Endothelial cell (in vitro differentiated cells): ENCODE data around the gene FGF8. TPM values are rescaled to one million over a fixed set of nuclear protein-coding genes. Genes with fewer than 3 reads are reported as not detected.

Experiments used
- DNase-seq: peaks from one replicate; pipeline ENCODE4 v3.0.0; 2021; ENCODE audit warnings: low spot score
- H3K27ac Mint-ChIP-seq: one replicate; pipeline ENCODE4 v1.8.0; 2021; ENCODE audit warnings: mixed read lengths, inconsistent platforms; ENCODE audit not compliant: unreplicated experiment
- H3K27me3 Mint-ChIP-seq: one replicate; pipeline ENCODE4 v1.8.0; 2021; ENCODE audit warnings: mild to moderate bottlenecking, moderate library complexity, mixed read lengths, inconsistent platforms; ENCODE audit not compliant: unreplicated experiment
- H3K36me3 Mint-ChIP-seq: one replicate; pipeline ENCODE4 v1.8.0; 2021; ENCODE audit warnings: mild to moderate bottlenecking, low read depth, mixed read lengths, inconsistent platforms; ENCODE audit not compliant: unreplicated experiment
- H3K4me1 Mint-ChIP-seq: one replicate; pipeline ENCODE4 v1.8.0; 2021; ENCODE audit warnings: mild to moderate bottlenecking, mixed read lengths, inconsistent platforms; ENCODE audit not compliant: unreplicated experiment
- H3K4me3 Mint-ChIP-seq: one replicate; pipeline ENCODE4 v1.8.0; 2021; ENCODE audit warnings: mild to moderate bottlenecking, mixed read lengths, inconsistent platforms; ENCODE audit not compliant: unreplicated experiment
- H3K9me3 Mint-ChIP-seq: one replicate; pipeline ENCODE4 v1.8.0; 2021; ENCODE audit warnings: mixed read lengths, inconsistent platforms; ENCODE audit not compliant: unreplicated experiment
- CTCF ChIP-seq: fragments of 200-600 bp; sonication (generic); IDR thresholded peaks from one replicate; pipeline ENCODE4 v1.5.0; 2021; ENCODE audit warnings: antibody characterized with exemption; ENCODE audit not compliant: unreplicated experiment
- total RNA-seq: library from RNA; stranded (reverse); fragmentation: NEBNext Ultra II Directional; extraction: Animal tissue kit (Norgen Biotek cat#: 25700); gene quantifications from one replicate; pipeline ENCODE4 v1.2.1, GENCODE V29; 2021; ENCODE audit not compliant: unreplicated experiment

Gene FGF8
- total RNA-seq, 1 donor from 2014 or later, result 1.1 TPM

DNA sequence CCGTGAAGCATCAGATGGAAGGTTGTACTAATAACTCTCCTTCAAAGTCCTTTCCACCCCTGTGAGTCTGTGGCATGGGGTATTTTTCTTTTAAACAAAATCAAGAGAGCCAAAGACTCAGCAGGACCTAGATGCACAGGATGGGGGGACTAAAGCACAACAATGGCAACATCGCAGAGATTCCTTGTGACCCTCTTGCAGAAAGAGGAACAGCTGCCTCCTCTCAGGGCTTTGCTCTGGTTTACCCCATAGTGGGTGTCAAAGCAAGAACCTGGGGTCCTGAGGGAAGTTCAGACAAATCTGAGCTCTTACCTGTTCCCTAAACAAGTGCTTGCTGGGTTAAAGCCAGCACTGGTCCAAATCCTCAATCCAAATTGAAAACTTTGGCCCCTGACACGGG is 39.2 kb downstream of the FGF8 start:
- Mint-ChIP-seq H3K27ac (no peak overlapping the region), H3K4me3 (no peak overlapping the region), H3K36me3 (no peaks in the 10 kb centered on the region)

DNA sequence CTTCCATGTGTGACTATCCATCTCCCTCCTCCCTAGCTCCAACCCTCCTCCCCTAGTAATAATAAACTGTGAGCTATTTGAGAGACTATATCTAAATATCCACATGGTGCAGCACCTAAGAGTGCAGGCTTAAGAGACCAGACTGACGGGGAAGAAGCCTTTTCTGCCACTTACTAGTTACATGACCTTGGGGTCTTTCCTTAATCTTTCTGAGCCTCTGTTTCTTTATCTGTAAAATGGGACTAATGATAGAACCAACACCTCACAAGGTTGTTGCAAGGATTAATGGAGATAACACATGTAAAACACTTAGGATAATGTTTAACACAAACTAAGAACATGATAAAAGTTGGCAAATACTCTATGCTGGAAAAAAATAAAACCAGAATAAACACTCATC is 43.8 kb downstream of the FGF8 start:
- Mint-ChIP-seq H3K4me1 (peaks cover 4% of the 10 kb centered on the region), H3K4me3 (no peak overlapping the region), H3K9me3 (no peaks in the 10 kb centered on the region), H3K27ac (no peak overlapping the region), H3K36me3 (no peaks in the 10 kb centered on the region), H3K27me3 (no peaks in the 10 kb centered on the region)
- TF ChIP-seq CTCF, result no peak
- DNase-seq, result no peak

More for the DNA sequence above, 39.2 kb downstream of the FGF8 start:
- no peak for DNase-seq
- no peaks in the 10 kb centered on the region for H3K9me3 Mint-ChIP-seq
- no peaks in the 10 kb centered on the region for H3K27me3 Mint-ChIP-seq
- peaks cover 4% of the 10 kb centered on the region for H3K4me1 Mint-ChIP-seq
- no peak for TF ChIP-seq CTCF

DNA sequence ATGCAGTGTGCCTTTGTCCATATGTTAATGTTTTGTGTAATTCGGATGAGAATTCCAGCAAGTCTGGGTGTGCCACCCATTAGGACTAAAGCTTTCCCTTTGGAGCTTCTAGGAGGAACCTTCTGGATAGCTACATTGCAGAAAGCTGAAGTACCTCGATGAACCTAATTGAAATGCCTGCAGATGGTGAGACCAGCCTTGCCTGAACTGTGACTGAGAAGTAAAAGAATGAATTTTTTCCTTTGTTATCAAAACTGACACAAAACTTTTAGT is 49.9 kb downstream of the FGF8 start:
- H3K27me3 Mint-ChIP-seq, result no peaks in the 10 kb centered on the region
- no peak overlapping the region for H3K27ac Mint-ChIP-seq
- H3K4me3 Mint-ChIP-seq, result no peak overlapping the region
- TF ChIP-seq CTCF, result no peak
- no peaks in the 10 kb centered on the region for H3K36me3 Mint-ChIP-seq
- DNase-seq, result no peak
- peaks cover 24% of the 10 kb centered on the region for H3K4me1 Mint-ChIP-seq
- H3K9me3 Mint-ChIP-seq, result no peaks in the 10 kb centered on the region

- H3K4me3 Mint-ChIP-seq, result no peak overlapping the region
- DNase-seq, result no peak
- peak overlapping the region; percentile 93 for H3K27ac Mint-ChIP-seq
- no peaks in the 10 kb centered on the region for H3K9me3 Mint-ChIP-seq
- peaks cover 24% of the 10 kb centered on the region for H3K4me1 Mint-ChIP-seq
- TF ChIP-seq CTCF, result no peak
- no peaks in the 10 kb centered on the region for H3K36me3 Mint-ChIP-seq
- H3K27me3 Mint-ChIP-seq, result no peaks in the 10 kb centered on the region
These were observed 50.4 kb downstream of the FGF8 start for GRCh38 chr10:101725296-101726114.

- Mint-ChIP-seq H3K27me3 (no peaks in the 10 kb centered on the region), H3K9me3 (no peaks in the 10 kb centered on the region)
These were observed 51.5 kb downstream of the FGF8 start for GRCh38 chr10:101724446-101724845.

More at GRCh38 chr10:101724446-101724845, 51.5 kb downstream of the FGF8 start:
- DNase-seq, result no peak
- H3K36me3 Mint-ChIP-seq, result no peaks in the 10 kb centered on the region
- no peak for TF ChIP-seq CTCF
- H3K27ac Mint-ChIP-seq, result peak overlapping the region; percentile 93
- peaks cover 24% of the 10 kb centered on the region for H3K4me1 Mint-ChIP-seq
- no peak overlapping the region for H3K4me3 Mint-ChIP-seq
